NCI-H2029 treated with DMSO at 0.1 percent for 48 hours (cell line): ENCODE results near the gene FABP1.

Experiments
- DNase-seq: peaks from one replicate; lab custom pipeline; 2025; lab: John Stamatoyannopoulos, UW

Gene FABP1

GRCh38 chr2:88115825-88116518 is 11.9 kb downstream of the FABP1 start:
- DNase-seq: no peak

GRCh38 chr2:88114889-88115288 is 13.0 kb downstream of the FABP1 start:
- no peak for DNase-seq

GRCh38 chr2:88113069-88113468 is 14.8 kb downstream of the FABP1 start:
- DNase-seq: no peak

- DNase-seq: no peak
These were observed 17.0 kb downstream of the FABP1 start for GRCh38 chr2:88110830-88111229.

- no peak for DNase-seq
These were observed 19.1 kb downstream of the FABP1 start for GRCh38 chr2:88108796-88109195.

- DNase-seq: no peak
These were observed 27.4 kb downstream of the FABP1 start for GRCh38 chr2:88100489-88100858.

- no peak for DNase-seq
These were observed 27.9 kb downstream of the FABP1 start for GRCh38 chr2:88099798-88100488.

GRCh38 chr2:88098558-88098900 is 29.3 kb downstream of the FABP1 start:
- DNase-seq: no peak

GRCh38 chr2:88097891-88098557 is 29.8 kb downstream of the FABP1 start:
- DNase-seq: no peak

- DNase-seq: no peak
These were observed 30.7 kb downstream of the FABP1 start for GRCh38 chr2:88097192-88097591.

- DNase-seq: no peak
These were observed 31.2 kb downstream of the FABP1 start for GRCh38 chr2:88096708-88097107.

GRCh38 chr2:88095022-88095421 is 32.8 kb downstream of the FABP1 start:
- no peak for DNase-seq

GRCh38 chr2:88092773-88093172 is 35.1 kb downstream of the FABP1 start:
- no peak for DNase-seq

- DNase-seq: no peak
These were observed 35.9 kb downstream of the FABP1 start for GRCh38 chr2:88091943-88092342.

- DNase-seq: no peak
These were observed 37.2 kb downstream of the FABP1 start for GRCh38 chr2:88090446-88091283.

GRCh38 chr2:88088999-88089398 is 38.9 kb downstream of the FABP1 start:
- no peak for DNase-seq

- no peak for DNase-seq
These were observed 40.1 kb downstream of the FABP1 start for GRCh38 chr2:88087763-88088162.

GRCh38 chr2:88087073-88087472 is 40.8 kb downstream of the FABP1 start:
- no peak for DNase-seq

GRCh38 chr2:88086401-88086800 is 41.5 kb downstream of the FABP1 start:
- no peak for DNase-seq

- DNase-seq: no peak
These were observed 42.3 kb downstream of the FABP1 start for GRCh38 chr2:88085602-88086001.

- no peak for DNase-seq
These were observed 42.8 kb downstream of the FABP1 start for GRCh38 chr2:88085099-88085498.

- DNase-seq: no peak
These were observed 45.1 kb downstream of the FABP1 start for GRCh38 chr2:88082781-88083180.
